Activated gamma-delta T cell (primary cell): ENCODE results near the gene BRD7.

Experiments
- DNase-seq: peaks from one replicate; lab custom pipeline; 2025; lab: John Stamatoyannopoulos, UW
- total RNA-seq, 2 donors: gene quantifications; one replicate each; lab custom pipeline; 2026; lab: John Stamatoyannopoulos, UW

The BRD7 gene
- total RNA-seq: 128 to 156 reads per million in 2 donors

DNA sequence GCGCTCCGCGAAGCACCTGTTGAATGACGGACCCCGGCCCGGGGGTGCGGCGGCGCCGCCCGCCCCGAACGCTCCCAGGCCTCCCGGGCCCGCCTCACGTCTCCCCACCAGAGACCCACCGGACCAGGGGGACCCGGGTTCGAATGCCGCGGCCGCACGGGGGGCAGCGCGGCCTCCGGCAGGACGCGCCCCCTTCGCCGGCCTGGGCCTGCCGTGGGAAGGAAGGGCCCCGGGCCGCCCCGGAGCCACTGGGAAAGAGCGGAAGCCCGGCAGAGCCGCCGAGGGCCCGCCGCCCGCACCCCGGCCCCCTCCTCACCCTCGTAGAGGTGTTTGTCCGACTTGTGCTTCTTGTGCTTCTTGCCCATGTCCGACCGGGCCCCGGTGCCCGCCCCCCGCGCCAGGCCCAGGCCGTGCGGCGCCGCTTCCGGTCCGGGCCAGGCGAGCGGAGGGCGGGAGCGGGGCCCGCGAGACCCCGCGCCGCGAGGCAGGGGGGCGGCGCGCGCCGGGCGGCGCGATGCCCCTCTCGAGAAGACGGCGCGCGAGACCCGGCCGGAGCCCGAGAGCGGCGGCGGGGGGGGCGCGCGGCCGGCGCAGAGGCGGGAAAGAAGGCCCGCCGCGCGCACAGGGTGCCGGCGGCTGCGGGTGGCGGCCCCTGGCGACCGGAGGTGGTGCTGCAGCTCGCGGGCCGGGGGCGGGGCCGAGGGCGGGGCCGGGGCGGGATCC is at the start of gene BRD7:
Gene BRD7 (minus strand): TSS at position 579 of the 723 bp plus-strand sequence. CDS start 214 bp downstream, at position 365.
- DNase-seq: peak; percentile 62

GRCh38 chr16:50416388-50416787 is 47.6 kb upstream of the BRD7 start:
- DNase-seq: no peak

- no peak for DNase-seq
These were observed 45.4 kb upstream of the BRD7 start for GRCh38 chr16:50414152-50414551.

GRCh38 chr16:50411034-50411433 is 42.2 kb upstream of the BRD7 start:
- DNase-seq: no peak

- no peak for DNase-seq
These were observed 39.3 kb upstream of the BRD7 start for GRCh38 chr16:50408001-50408561.

DNA sequence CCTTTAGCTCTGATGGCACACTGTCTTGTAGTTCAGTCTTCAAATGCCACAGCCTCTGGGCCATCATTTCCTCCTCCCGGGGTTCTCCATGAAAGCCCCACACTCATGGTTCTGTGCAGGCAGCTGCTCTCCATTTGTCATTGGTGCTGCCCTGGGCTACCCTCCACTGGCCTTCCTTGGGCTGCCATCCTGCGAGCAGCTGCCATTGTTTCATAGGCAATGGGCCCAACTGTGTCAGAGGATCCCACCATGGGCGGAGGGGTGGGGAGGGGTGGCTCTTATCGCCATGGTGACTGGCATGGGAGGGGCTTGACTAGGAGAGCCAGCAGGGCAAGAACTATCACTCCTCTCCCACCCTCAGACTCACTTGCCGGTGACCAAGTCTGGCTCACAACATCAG is 38.6 kb upstream of the BRD7 start:
- DNase-seq: no peak

GRCh38 chr16:50403491-50403890 is 34.7 kb upstream of the BRD7 start:
- DNase-seq: no peak

GRCh38 chr16:50402298-50402895 is 33.6 kb upstream of the BRD7 start:
- no peak for DNase-seq

- no peak for DNase-seq
These were observed 32.6 kb upstream of the BRD7 start for GRCh38 chr16:50401355-50401754.

GRCh38 chr16:50400967-50401348 is 32.2 kb upstream of the BRD7 start:
- no peak for DNase-seq

- DNase-seq: no peak
These were observed 31.7 kb upstream of the BRD7 start for GRCh38 chr16:50400312-50400966.

- DNase-seq: no peak
These were observed 30.6 kb upstream of the BRD7 start for GRCh38 chr16:50399411-50399810.

- DNase-seq: no peak
These were observed 29.5 kb upstream of the BRD7 start for GRCh38 chr16:50398336-50398735.

DNA sequence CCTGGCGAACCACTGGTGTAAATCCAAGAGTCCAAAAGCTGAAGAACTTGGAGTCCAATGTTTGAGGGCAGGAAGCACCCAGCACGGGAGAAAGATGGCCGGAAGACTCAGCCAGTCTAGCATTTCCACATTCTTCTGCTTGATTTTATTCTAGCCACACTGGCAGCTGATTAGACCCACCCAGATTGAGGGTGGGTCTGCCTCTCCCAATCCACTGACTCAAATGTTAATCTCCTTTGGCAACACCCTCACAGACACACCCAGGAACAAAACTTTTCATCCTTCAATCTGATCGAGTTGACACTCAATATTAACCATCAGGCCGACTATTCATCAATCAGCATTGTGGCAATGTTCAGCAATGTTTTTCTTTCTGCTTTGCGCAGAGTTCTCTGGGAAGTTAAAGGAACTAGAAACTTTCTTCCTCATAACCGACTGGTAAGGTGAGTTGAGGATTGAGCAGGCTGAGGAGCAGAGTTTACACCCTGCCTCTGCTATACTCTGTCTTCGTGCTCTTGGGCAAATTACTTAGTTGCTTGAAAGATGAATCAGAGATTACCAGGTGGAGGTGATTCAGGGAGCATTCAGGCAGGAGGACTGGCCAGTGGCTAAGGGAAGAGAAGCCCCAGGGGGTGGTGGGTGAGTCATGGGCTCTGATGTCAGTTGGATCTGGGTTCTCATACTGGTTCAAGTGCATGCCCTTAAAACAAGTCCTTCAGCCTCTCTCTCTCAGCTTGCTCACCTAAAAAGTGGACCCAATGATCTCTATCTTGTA is 28.2 kb upstream of the BRD7 start:
- DNase-seq: no peak

- no peak for DNase-seq
These were observed 27.2 kb upstream of the BRD7 start for GRCh38 chr16:50395763-50396710.

GRCh38 chr16:50393858-50394802 is 25.3 kb upstream of the BRD7 start:
- no peak for DNase-seq

- no peak for DNase-seq
These were observed 24.6 kb upstream of the BRD7 start for GRCh38 chr16:50393416-50393815.

GRCh38 chr16:50390914-50391716 is 22.3 kb upstream of the BRD7 start:
- no peak for DNase-seq

DNA sequence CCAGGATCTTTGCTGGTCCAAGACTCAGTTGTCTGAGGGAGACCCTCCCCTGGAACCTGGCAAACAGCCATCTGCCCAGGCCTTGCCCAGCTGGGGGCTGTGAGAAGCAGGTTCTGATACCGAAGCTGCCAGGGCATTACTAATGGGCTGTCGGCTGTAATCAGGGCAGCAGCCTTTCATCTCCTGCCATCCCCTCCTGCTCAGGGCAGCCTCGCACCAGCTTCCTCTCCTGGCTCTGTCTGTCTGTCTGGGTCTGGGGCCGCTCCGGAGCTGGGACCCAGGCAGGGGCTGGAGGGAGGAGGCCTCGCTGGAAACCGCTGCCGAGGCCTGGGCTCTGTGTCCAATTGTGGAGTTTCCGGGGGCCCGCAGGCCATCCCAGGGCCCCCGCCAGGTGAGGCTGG is 21.6 kb upstream of the BRD7 start:
- DNase-seq: no peak
